Hepatocyte (in vitro differentiated cells): ENCODE data around the gene RUFY3.

ENCODE experiments used
- CTCF ChIP-seq: fragments of 200-600 bp; sonication (generic); IDR thresholded peaks from 2 replicates; pipeline ENCODE4 v1.5.1; 2016; ENCODE audit warnings: antibody characterized with exemption, mild to moderate bottlenecking; ENCODE audit not compliant: poor library complexity
- EZH2 ChIP-seq: fragments of 200-600 bp; sonication (generic); IDR thresholded peaks from 2 replicates; pipeline ENCODE4 v1.6.1; 2016; ENCODE audit warnings: antibody characterized with exemption, mild to moderate bottlenecking, borderline replicate concordance
- EZH2phosphoT487 ChIP-seq: fragments of 200-600 bp; sonication (generic); IDR thresholded peaks from one replicate; pipeline ENCODE4 v1.6.1; 2018; ENCODE audit warnings: antibody characterized with exemption, mild to moderate bottlenecking, low read depth, moderate library complexity; ENCODE audit not compliant: unreplicated experiment, severe bottlenecking

- TF ChIP-seq CTCF (no peak), EZH2phosphoT487 (no peak), EZH2 (no peak)
These were observed 24.5 kb downstream of the RUFY3 start for GRCh38 chr4:70746179-70746839.
